Colonic mucosa (tissue), 4 donors: ENCODE data around the gene RNF168. TPM values are rescaled to one million over a fixed set of nuclear protein-coding genes. Genes with fewer than 3 reads are reported as not detected.
"Not testable (repeated sequence)": the region's sequence is repeated elsewhere in the genome, so short reads cannot be mapped to it uniquely, and the experiment has no call there.

Source experiments
- DNase-seq: peaks from one replicate; pipeline ENCODE4 v3.0.0-alpha.2; 2020
- H3K27ac ChIP-seq: fragments of 200-600 bp; one replicate; pipeline ENCODE4 v1.8.0; 2021
- H3K27me3 ChIP-seq: fragments of 200-600 bp; one replicate; pipeline ENCODE4 v1.8.0; 2021
- H3K36me3 ChIP-seq: fragments of 200-600 bp; one replicate; pipeline ENCODE4 v1.8.0; 2021
- H3K4me1 ChIP-seq: fragments of 200-600 bp; one replicate; pipeline ENCODE4 v1.8.0; 2021; ENCODE audit warnings: mild to moderate bottlenecking
- H3K4me3 ChIP-seq: fragments of 200-600 bp; one replicate; pipeline ENCODE4 v1.8.0; 2021
- H3K9ac ChIP-seq, 2 donors: one replicate each; pipeline ENCODE4 v1.7.0; 2013; ENCODE audit warnings: control low read depth in 2 of 2, low read depth in 2 of 2, low read length in 2 of 2
- H3K9me3 ChIP-seq: fragments of 200-600 bp; one replicate; pipeline ENCODE4 v1.8.0; 2021
- CTCF ChIP-seq: fragments of 200-600 bp; IDR thresholded peaks from one replicate; pipeline ENCODE4 v1.8.0; 2022; ENCODE audit warnings: antibody characterized with exemption, mild to moderate bottlenecking
- intact Hi-C: fragments of 100-400 bp; cut with DNase I; formaldehyde crosslinking; loops from one replicate; pipeline ENCODE4 v1.14.1; 2022
- total RNA-seq, 2 donors: library from RNA; stranded (reverse); fragmentation: NEBNext Ultra II Directional in 1 of 2; extraction: Animal tissue kit (Norgen Biotek cat#: 25700) in 1 of 2; gene quantifications; one replicate each; pipeline ENCODE4 v1.2.1, GENCODE V29; 2021
- donor health status: healthy.
- donor health status: DM: no; HTN: no; CAD: no.
- donor health status: DM: no; HTN: no; CAD: no.

The RNF168 gene
- total RNA-seq, 2 donors from 2014 or later, result 30.3 to 34.2 TPM

DNA sequence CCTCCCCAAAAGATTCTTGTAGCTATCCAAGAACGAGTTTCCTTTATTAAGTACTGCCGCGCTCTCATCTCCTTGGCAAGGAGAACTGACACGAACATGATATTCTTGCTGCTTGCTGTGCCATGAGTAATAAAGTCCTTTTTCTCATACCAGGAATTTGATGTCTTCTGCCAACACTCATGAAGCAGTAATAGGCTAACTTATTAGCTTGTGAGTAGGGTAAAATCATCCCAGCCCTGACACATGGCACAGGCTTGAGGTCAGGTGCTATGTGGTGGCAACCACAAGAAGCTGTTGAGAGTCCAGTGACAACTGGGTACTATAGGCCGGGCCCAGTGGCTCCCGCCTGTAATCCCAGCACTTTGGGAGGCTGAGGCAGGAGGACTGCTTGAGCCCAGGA lies 48.6 kb downstream of the RNF168 start:
- no peak overlapping the region for H3K4me3 ChIP-seq
- TF ChIP-seq CTCF, result no peak
- intact Hi-C loops, result no loop called here
- DNase-seq, result no peak
- no peak overlapping the region for H3K9ac ChIP-seq
- H3K27me3 ChIP-seq, result no peaks in the 10 kb centered on the region
- H3K36me3 ChIP-seq, result no peaks in the 10 kb centered on the region
- H3K9me3 ChIP-seq, result no peaks in the 10 kb centered on the region
- H3K4me1 ChIP-seq, result no peaks in the 10 kb centered on the region
- no peak overlapping the region for H3K27ac ChIP-seq

DNA sequence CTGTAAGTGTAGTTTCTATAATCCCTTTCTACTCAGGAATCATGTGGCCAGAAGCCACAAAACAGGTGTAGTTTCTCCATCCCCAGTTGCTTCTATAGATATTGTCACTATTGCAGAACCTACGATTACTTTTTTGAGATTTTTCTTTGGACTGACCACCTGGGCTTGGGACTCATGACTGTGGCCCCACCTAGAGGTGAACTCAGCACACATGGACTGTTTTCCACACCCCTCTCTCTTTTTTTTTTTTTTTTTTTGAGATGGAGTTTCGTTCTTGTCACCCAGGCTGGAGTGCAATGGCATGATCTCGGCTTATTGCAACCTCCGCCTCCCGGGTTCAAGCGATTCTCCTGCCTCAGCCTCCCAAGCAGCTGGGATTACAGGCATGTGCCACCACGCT lies 58.2 kb downstream of the RNF168 start:
- H3K36me3 ChIP-seq, H3K9ac ChIP-seq, intact Hi-C loops, DNase-seq, H3K9me3 ChIP-seq, H3K4me1 ChIP-seq, H3K27ac ChIP-seq, H3K27me3 ChIP-seq, H3K4me3 ChIP-seq: not testable (repeated sequence)

GRCh38 chr3:196444500-196444894 lies 59.1 kb downstream of the RNF168 start:
- intact Hi-C loops, result no loop called here
- Histone ChIP-seq H3K9me3 (no peaks in the 10 kb centered on the region), H3K27ac (no peak overlapping the region), H3K9ac (no peak overlapping the region), H3K4me3 (no peak overlapping the region), H3K27me3 (no peaks in the 10 kb centered on the region), H3K4me1 (no peaks in the 10 kb centered on the region), H3K36me3 (no peaks in the 10 kb centered on the region)
- DNase-seq, result no peak
- no peak for TF ChIP-seq CTCF

- Histone ChIP-seq H3K9me3 (no peaks in the 10 kb centered on the region), H3K27me3 (no peaks in the 10 kb centered on the region), H3K9ac (no peak overlapping the region), H3K27ac (no peak overlapping the region), H3K4me3 (no peak overlapping the region), H3K4me1 (no peaks in the 10 kb centered on the region), H3K36me3 (no peaks in the 10 kb centered on the region)
- no peak for DNase-seq
- TF ChIP-seq CTCF, result no peak
- intact Hi-C loops, result no loop called here
Observed at GRCh38 chr3:196440696-196441095, 62.9 kb downstream of the RNF168 start.

DNA sequence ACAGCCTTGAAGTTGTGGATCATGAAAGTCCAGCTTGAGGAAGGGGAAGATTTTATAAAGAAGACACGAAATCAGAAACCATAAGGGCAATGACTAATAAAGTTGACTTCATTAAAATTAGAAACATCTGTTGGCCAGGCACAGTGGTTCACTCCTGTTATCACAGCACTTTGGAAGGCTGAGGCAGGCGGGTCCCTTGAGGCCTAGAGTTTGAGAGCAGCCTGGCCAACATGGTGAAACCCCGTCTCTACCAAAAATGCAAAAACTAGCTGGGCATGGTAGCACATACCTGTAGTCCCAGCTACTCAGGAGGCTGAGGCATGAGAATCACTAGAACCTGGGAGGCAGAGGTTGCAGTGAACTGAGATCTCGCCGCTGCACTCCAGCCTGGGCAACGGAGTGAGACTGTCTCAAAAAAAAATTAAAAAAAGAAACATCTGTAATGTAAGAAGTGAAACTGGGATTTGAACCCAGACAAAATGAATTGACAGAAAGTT lies 63.5 kb downstream of the RNF168 start:
- Histone ChIP-seq H3K4me1 (no peaks in the 10 kb centered on the region), H3K4me3 (no peak overlapping the region), H3K36me3 (no peaks in the 10 kb centered on the region), H3K9ac (no peak overlapping the region), H3K9me3 (no peaks in the 10 kb centered on the region), H3K27ac (no peak overlapping the region), H3K27me3 (no peaks in the 10 kb centered on the region)
- intact Hi-C loops, result no loop called here
- DNase-seq, result no peak
- no peak for TF ChIP-seq CTCF

DNA sequence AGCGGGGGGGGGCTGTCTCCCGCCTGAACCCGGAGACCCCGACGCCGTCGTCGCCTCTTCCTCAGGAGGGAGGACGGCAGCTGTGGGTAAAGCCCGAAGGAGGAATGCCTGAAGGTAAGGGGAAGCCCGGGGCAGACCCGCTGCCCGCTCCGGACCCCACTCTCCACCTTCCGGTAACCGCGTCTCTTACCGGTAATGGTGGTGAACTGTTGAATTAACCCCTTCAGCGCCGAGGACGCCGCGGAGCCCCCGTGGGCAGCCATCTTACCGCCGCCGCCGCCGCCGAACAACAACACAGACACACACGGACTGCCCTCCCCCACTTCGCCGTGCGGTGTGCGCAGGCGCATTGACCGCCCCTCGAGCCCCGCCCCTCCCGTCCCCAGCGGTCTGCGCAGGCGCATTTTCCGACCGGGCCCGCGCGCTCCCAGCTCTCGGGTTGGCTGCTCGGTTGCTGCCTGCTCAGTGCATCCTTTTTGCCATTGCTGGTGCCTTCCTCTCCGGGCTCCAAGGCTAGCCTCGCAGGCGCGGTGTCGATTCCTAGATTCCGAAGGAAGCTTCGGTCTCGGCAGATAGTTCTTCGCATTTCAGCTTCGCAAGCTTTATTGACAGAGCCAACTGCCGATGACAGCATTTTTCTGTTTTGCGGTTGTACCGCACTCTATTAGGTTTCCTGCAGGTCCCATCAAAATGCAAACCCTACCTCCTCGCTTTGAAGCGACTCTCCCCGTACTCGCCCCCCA lies 71.3 kb downstream of the RNF168 start, which contains the start of gene UBXN7:
TSS of gene UBXN7 (minus strand) at position 291 of the 743 bp plus-strand sequence. CDS start at position 263, 28 bp downstream.
- Histone ChIP-seq H3K27me3 (no peaks in the 10 kb centered on the region), H3K36me3 (no peaks in the 10 kb centered on the region), H3K9ac (peak within 1 kb of the TSS; percentile 85), H3K4me1 (no peaks in the 10 kb centered on the region), H3K27ac (peak within 1 kb of the TSS; percentile 87), H3K4me3 (peak within 1 kb of the TSS; percentile 99), H3K9me3 (no peaks in the 10 kb centered on the region)
- TF ChIP-seq CTCF, result no peak
- peak; percentile 97 for DNase-seq
- intact Hi-C loops, result no loop called here
